Transverse colon (tissue), 4 donors: ENCODE measurements around the gene MEPCE.

Experiments
- CTCF ChIP-seq, 5 experiments: fragments of 200-600 bp in 3 of 5; fragments of 450-650 bp in 2 of 5; sonication (generic) in 3 of 5; IDR thresholded peaks; 1 replicate in 2 of 5; 2 replicates in 3 of 5; pipeline ENCODE4 v1.5.1; 2016 to 2017; ENCODE audit warnings: antibody characterized with exemption in 5 of 5, inconsistent platforms in 3 of 5, mild to moderate bottlenecking in 2 of 5, moderate library complexity in 1 of 5
- POLR2AphosphoS5 ChIP-seq, 3 donors: sonication (generic); formaldehyde crosslinking; IDR thresholded peaks; one replicate each; pipeline ENCODE4 v1.6.1; 2016; ENCODE audit warnings: antibody characterized with exemption in 3 of 3

DNA sequence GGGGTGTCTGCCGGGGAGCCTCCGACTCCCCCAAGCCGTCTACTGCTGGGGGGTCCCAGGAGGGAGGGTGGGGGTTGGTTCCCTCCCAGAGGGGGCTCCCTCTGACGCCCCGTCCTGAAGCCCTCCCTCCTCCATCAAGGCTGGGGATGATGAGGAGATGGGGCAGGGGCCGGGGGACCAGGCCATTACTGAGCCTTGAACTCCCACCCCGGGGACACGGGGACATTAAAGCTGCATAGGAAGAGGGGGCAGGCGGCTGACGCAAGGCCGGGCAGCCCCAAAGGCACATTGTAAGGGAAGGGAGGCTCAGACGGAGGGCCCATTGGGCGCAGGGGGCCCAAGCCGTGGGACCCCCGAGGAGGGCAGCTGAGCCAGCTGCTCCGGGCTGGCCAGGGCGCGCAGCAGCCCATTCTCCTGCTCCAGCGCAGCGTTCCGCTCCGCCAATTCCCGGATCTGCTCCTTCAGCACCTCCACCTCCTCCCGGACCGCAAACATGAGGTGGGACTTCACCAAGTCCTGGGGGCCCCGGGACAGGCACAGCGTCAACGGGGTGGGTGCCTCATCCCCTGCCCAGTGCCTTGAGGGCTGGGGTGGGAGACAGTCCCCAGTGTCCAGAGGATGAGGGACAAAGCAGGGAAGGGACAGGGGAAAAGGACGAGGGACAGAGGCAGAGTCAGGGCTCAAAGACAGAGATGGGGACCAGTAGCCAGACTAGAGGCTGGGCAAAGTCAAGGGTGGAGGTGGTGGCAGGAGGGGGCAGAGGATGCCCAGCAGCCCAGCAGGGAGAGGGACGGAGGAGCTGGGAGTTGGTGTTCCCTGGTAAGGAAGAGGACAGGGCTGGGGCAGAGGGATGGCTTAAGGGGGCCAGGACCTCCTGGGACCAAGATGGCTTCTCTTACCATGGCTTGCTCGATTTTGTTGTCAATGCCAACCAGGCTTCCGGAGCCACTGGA, 37.3 kb downstream of the MEPCE start:
- TF ChIP-seq CTCF (IDR thresholded peaks at IDR 0.05) (no peak), POLR2AphosphoS5 (IDR thresholded peaks at IDR 0.05) (no peak)
